Measurements from ENCODE around the gene DOCK1.
"Not testable (repeated sequence)": the region's sequence is repeated elsewhere in the genome, so short reads cannot be mapped to it uniquely, and the experiment has no call there.

DOCK1 gene

DNA sequence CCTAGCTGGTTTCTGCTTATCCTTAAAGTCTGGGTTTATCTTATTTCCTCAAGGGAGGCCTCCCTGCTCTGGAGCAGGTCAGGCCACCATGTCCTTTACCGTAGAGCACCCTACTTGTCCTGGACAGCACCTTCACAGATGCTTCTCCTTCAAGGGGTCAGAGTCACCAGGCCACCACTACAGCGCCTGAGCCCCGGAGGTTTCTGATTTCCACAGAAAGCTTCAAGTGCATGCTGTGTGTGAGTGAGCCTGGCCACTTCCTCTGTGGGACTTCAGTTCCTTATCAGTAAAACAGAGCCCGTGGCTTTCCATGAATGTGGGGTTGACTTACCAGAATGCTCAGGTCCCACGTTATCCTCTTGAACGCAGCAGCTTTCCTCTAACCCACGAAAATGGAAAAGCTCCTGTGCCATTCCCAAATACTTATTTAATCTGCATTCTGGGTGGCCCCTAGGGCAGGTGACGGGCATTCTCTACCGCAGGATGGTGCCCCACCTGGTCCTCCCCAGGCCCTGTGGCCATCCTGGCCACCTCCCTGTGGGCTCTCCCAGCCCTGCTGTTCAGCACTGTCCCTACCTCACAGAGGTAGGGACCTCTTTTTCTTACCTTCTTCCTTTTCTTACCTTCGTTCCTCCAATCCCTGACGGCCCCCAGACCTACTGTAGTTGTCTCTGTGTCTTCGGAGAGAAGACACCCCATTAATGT lies 1.4 kb upstream of the DOCK1 start:
- DNase-seq, result no peak

DNA sequence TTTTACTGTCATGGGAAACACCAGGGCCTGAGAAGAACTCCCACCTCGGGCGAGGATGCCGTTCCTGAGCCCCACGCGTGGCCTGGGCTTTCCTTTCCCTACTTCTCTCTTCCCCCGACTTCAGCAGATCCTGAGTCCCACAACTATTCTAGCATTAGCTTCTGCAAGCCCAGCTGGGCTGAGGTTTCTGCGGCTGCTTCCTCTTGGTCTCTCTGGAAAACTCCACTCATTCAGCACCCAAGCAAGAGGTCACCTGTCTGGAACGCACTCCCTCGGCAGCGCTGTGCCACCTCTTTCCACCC lies 761 bp upstream of the DOCK1 start:
- DNase-seq, result no peak

DNA sequence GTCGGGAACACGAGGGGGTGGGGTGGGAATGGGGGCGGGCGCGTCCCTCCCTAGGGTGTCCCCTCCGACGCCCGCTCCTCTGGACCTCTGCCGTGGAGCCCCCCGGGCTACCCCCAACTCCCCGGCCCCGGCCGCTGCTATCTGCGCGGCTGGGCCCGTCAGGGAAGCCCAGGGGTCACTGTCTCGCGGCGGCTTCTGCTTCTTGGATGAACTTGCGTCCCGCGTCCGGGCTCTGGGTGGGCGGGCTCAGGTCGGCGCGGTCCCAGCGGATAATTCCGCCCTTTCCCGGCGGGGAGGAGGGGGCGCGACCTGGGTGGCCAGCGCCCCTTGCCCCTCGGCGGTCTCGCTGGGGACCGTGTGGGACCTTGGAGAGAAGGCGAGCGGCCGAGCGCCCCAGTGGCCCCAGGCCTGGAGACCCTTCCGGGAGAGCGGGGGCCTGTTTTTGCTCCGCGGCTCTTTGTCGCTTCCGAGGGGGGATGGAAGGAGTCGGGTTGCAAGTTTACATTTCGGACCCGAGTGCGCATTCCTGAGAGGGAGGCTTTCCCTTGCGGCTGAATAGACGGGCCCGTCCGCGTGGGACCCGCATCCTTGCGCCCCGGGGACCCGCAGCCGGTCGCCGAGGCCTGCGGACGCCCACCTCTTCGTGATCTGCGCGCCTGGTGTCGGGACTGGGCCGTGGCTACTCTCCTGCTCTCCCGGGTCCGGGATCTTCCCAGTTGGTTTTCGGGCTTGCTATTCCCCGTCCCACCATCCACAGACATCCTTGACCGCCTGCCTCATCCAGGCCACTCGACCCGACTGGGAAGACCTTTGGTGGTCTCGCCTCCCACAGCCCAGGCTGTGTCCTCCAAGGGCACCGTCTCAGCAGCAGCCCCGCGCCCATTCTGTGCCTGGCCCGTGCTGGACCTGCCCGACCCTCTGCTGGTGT lies 812 bp downstream of the DOCK1 start:
- no peak for DNase-seq

DNA sequence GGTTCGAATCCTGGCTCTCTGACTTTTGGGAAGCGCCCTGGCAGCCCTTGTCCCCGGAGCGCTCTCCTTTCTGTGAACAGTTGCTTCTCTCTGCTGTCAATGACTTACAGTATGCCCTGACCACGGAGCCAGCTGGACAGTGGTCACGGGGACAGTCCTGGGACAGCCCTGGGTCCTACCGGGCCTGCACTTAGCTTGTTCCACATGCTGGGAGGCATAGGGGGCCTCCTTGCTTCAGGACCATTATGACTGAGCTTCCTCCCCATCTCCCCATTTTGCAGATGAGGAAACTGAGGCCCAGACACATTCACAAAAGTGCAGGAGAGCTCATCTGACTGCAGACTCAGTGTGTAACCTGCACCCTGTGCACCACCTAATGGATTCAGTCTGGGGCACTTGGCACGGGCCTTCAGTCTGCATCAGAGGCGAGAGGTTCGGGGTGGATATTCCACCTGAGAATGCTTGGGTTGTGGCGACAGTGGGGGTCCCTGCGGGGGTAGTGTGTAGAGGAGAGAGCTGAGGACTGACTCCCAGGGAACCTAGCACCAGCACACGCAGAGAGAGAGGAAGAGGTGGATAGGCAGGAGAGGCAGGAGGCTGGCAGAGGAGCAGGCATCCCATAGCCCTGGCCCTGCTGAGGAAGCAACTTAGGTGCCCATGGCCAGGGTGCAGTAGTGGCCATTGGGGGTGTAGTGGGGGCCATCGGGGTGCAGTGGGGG lies 1.6 kb downstream of the DOCK1 start:
- no peak for DNase-seq

DNA sequence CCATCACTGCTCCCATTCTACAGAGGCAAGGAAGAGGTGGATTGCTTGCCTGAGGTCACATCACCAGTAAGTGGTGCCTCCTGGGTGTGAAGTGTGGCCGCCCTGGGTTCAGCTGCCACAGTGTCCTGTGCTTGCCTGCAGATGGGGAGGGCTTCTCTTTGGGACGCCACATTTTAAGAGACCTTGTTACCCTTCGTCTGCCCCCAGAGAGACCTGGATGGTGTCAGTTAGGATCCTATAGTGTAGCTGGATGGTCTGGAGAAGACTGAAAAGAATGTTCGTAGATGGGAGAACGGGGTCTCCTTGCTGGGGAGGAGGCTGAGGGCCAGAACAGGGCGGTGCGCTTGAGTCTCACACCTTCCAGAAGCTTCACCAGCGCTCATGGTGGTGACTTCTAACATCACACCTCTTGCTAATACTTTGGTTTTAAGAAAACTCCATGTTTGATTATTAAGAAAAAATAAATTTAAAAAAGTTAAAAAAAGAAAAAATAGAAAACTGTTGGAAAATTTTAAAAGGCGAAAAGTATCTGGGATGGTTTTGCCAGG lies 2.3 kb downstream of the DOCK1 start:
- no peak for DNase-seq

DNA sequence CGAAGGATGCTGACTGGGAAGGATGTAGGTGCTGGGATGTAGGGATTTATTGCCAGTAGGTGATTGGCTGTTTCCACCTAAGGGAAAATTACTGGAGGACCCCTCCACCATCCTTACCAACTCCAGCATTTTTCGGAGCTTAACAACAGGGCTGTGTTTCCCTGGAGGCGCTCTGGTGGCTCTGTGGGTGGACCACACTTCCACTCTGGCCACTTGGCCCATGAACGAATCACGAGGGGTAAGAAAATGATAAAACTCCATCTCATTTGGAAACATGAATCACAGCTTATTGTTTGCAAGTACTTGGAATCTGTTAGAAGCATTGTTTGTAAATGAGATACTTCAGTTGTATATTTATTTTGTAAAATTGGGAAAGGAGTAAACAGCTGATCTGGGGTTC lies 3.0 kb downstream of the DOCK1 start:
- DNase-seq, result no peak

DNA sequence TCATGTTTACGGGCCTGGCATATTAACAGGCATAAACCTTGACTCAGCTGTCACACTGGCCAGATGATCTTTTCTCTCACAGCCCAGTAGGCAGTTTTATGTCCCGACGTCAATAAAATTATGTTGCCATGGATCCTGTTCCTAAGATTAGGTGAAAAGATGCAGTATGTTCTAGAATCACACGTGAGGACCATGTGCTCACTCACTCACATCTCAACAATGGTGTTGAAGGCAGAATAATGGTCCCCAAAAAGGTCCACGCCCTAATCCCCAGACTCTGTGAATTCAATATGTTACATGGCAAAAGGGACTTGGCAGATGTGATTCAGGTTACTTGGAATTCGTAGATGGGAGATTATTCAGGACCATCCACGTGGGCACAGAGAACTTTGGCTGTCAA lies 3.5 kb downstream of the DOCK1 start:
- DNase-seq, result no peak

DNA sequence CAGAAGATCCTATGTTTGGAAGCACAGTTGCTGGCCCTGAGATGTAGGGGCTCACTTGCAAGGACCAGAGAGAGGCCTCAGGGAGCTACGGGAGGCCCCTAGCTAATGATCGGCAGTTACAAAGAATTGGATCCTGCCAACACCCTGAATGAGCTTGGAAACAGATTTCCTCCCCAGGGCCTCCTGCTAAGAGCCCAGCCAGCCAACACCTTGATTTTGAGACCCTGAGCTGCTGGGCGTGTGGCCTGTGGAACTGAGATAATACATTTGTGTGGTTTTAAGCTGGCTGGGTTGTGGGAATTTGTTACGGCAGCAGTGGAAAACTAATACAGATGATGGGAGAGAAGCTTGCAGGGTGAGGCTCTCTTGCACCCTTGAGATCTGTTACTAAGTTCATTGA lies 3.9 kb downstream of the DOCK1 start:
- DNase-seq, result no peak

DNA sequence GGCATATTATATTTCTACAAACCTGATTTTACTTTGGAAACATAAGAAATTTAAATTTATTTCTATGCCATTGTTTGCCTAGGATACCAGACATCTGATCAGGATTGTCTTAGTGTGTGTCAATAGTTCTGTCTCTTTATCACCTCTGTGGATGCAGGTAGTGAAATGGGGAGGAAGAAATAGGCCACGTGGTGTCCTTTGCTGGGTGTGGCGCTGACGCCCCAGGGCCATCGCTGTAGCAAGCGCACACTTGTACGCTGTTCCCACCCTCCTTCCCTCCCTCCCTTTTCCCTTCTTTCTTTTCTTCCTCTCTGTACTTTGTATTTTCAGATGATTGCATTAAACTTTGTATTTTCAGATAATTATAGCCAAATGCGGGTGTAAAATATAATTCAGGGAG lies 5.0 kb downstream of the DOCK1 start:
- DNase-seq, result no peak

DNA sequence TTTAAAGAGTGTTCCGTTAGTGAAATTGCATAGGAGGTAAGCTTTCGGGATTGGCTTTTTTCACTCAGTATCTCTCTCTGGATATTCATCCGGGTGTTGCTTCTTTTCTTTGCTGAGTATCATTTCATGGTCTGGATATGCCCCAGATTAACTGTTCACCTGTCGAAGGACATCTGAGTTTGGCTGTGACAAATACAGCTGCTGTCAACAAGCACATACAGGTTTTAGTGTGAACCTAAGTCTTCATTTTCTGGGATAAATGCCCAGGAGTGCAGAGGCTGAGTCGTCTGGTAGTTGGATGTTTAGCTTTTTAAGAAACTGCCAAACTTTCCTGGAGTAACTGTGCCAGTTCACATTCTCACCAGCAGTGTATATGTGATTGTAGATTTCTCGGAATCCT lies 5.6 kb downstream of the DOCK1 start:
- DNase-seq, result no peak

DNA sequence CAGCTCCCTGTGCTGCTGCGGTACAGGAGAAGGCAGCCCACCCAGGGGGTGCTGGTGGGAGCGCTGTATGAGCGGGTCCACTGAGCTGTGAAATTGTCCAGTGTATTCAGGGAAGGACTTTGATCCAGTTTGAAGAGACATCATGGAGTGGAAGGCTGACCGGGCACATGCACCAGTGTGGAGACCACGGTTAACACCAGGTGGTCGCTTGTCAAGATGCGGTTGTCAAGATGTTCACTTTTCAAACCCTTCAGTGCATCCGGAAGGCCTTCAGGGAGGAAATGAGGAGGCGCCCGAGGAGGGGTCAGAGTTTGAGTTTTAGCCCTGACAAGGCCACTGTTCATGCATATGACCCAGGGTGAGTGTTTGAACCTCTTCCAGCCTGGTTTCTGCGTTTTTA lies 6.1 kb downstream of the DOCK1 start:
- no peak for DNase-seq

DNA sequence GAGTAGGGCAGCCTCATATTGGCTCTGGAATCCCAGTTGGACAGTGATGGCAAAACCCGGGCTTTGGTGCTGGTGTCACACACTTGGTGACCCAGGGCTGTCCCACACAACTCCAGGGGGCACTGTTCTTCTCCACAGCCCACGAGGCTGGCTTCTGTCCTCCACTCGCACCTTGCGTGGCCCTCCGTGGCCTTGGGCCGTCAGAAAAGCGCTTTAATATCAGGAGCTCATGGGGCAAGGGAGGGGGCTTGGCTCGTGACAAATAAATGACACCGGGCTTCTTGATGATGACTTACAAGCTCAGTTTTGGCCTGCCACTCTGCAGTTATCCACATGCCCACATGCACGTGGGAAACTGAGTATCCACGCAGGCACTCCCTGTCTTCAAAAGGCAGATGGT lies 8.1 kb downstream of the DOCK1 start:
- DNase-seq, result no peak

DNA sequence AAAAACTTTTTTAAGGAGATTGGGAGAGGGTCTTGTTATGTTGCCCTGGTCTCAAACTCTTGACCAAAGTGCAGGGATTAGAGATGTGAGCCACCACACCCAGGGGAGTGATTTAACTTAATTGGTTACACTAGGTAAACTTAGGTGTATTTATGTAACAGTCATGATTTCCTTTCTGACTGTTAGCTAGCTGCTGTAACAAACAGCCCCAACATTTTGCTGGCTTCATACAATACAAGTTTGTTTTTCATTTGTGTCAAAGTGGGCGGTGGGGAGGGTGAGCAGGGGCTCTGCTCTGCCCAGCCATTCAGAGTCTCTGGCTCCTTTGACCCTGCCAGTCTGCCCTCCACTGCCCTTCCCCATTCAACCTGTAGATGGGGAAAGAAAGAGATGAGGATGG lies 9.3 kb downstream of the DOCK1 start:
- DNase-seq, result no peak

DNA sequence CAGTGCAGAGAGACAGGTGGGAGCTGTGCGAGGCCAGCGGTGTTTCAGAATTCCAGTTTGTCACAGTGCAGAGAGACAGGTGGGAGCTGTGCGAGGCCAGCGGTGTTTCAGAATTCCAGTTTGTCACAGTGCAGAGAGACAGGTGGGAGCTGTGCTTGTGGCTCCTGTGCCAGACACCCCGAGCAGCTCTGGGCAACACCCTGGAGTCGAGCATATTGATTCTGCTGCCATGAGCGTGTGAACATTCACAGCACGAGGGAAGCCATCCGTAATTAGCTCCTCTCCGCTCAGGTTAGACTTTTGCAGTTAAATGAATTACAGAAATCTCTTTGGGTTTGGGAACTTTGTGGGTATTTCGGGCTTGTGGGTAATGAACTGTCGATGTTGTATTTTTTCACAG lies 11.7 kb downstream of the DOCK1 start:
- not testable (repeated sequence) for DNase-seq

DNA sequence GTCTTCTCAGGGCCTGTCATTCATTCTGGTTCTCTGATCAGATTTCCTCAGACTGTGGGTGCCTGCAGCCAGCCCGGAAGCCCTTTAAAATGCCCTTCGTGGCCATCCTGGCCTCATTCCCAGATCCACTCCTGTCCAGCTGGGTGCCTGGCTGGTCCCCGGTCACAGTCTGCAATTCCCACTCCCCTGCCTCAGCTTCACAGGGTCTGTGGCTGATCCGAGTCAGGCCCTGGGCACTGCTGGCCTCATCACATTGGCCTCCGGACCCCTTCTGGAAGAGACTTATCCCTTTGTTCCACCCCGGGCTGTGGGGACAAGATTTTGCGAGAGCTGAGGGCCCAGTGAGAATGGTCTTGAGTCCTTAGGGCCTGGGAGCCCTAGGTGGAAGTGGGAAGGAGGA lies 12.1 kb downstream of the DOCK1 start:
- DNase-seq, result no peak

DNA sequence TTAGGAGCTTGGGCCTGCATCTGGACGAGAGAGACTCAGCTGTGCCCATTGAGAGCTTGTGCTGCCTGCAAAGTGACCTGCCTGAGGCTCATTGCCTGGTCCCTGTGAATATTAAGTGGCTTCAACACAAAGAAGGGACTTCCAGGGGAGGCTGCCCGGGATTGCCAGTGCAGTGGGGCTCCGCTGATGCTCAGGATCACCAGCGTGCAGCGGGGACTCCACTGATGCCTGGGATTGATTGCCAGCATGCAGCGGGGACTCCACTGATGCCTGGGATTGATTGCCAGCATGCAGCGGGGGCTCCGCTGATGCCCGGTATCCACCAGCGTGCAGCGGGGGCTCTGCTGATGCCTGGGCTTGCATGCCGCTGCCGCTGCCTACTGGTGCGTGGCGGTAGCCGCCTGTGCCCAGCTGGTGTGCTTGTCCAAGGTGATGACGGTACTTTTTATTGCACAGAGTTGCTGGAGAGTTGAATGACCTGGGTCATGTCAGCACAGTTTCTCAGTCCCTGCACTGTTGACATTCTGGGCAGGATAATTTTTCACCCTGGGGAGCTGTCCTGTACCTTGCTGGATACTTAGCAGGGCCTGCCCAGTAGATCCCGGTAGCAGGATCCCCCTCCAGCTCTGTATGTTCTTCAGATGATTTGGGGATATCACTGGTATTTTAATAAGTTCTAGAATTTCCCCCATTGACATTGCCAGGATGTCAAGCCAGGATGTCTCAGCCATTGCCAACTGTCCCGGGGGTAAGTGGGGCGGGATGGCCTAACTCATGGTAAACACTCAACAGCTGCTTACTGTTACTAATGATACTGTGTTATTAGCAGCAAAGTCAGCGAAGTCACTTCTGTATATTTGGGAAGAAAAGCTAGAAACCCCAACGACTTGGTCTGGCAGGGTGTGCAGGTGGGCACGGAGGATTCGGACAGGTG lies 13.0 kb downstream of the DOCK1 start:
- DNase-seq, result no peak

DNA sequence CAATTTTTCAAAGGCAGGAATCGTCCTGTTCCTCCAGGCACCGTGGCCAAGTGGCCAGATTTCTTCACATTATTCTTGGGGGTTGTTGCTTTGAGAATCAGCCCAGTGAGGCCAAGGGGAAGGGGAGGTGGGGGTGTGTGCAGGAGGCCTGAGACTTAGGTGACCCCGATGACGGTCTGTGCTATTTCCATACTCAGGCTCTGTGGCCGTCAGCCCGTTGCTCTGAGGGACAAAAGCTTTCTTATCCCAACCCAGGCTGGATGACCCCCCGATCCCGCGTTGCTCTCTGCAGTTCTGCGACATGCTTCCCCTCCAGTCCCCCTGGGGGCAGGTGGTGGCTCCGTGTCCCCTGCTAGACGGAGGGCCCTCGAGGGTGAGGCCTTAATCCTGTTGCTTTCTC lies 14.2 kb downstream of the DOCK1 start:
- DNase-seq, result no peak

DNA sequence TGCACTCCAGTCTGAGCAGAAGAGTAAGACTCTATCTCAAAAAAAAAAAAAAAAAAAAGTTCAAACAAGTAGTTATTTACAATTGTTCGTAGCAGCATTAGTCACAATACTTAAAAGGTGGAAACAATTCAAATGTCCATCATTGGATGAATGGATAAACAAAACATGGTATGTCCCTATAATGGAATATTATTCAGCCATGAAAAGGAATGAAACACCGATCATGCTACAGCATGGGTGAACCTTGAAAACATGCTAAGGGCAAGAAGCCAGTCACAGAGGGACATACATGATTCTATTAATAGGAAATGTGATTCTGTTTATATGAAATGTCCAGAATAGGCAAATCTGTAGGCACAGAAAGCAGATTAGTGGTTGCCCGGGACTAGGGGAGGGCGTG lies 15.9 kb downstream of the DOCK1 start:
- DNase-seq, result no peak

DNA sequence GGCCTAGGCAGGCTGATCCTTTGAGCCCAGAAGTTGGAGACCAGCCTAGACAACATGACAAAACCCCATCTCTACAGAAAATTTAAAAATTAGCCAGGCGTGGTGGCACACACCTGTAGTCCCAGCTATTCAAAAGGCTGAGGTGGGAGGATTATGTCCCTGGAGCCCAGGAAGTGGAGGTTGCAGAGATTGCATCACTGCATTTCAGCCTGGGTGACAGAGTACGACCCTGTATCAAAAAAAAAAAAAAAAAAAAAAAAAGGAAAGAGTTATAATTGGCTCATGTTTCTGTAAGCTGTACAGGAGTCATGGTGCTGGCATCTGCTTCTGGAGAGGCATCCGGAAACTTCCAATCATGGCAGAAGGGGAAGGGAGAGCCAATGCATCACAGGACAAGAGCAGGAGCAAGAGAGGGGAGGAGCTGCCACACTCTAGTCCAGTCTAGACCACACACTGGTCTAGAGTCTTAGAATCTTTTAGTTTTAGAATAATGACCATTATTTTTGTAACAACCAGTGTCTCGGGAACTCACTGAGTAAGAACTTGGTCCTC lies 16.8 kb downstream of the DOCK1 start:
- DNase-seq, result no peak

DNA sequence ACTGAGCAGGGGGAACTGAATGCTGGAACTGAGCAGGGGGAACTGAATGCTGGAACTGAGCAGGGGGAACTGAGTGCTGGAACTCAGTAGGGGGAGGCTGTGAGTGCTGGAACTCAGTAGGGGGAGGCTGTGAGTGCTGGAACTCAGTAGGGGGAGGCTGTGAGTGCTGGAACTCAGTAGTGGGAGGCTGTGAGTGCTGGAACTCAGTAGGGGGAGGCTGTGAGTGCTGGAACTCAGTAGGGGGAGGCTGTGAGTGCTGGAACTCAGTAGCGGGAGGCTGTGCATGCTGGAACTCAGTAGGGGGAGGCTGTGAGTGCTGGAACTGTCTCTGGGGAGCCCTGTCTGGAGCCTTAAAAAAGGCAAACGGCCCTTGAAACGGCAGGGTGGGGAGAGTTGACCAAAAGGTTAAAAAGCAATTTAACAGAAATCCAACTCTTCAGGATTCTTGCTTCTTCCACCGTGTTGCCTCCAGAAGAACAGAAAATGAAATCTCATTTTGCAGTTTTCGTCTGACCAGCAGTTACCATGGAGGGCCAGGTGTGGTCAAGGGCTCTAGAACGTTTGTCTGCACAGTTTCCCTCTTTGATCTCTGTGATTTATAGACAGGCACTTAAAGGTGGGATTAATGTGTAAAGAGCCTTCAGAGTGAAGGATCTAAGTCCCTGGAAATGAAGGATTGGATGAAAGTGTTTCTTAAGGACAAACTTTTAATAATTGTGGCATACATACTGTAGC lies 19.1 kb downstream of the DOCK1 start:
- no peak for DNase-seq

DNA sequence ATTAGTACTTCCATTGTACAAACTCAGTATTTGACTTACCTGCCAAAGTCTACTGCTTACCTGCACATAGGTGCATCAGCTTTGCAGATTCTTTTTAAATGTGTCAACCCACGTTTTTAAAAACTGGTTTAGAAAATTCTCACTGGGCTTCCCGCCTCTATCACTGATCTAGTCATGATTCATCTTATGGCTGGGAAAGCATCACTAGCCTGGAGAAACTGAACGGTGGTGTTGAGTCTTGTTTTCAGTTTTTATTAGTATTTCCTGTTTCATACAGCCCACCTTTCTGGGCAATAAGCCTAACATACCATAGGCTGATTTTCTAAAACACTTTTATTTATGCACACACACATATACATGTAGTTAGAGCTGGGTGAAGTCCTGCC lies 19.7 kb downstream of the DOCK1 start:
- DNase-seq, result no peak

DNA sequence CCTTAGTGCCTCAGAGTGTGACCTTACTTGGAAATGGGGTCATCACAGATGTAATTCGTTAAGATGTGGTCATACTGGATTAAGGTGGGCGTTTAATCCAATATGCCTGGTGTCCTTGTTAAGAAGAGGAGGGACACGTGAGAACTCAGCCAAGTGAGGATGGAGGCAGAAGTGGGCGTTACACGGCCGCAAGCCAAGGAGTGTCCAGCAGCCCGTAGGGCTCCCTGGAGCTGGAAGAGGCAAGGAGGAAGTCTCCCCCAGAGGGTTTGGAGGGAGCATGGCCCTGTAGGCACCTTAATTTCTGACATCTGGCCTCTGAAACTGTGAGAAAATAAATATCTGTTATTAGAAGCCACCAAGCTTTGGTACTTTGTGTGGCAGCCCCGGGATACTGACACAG lies 21.3 kb downstream of the DOCK1 start:
- DNase-seq, result no peak
